ENCODE results near the gene TBC1D21.

The TBC1D21 gene

DNA sequence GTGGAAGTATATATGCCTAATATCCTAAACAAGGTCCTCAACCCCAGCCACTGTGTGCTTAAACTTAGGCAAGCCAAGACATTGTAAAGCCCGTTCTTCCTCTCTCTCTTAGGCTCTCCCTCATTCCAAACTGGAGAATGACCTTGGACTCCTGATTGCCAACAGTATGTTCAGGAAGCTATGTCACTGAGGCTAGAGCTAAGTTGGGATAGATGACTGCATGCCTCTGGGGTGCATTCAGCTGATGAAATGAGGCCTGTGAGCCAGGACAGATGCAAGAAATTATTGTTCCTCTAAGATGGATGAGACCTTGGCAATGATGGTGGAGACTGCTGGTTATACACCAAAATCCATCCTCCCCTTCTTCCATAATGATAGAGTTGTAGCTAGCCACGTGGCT lies 27.9 kb upstream of the TBC1D21 start:
- Histone ChIP-seq H3K36me3 (ENCODE audit: control insufficient read depth in 2 of 2, insufficient read depth in 1 of 2, low read length in 2 of 2) (no peaks in the 10 kb centered on the region), H3K27ac (ENCODE audit: extremely low read depth, low read depth, low read length) (no peak overlapping the region), H3K4me3 (ENCODE audit: low read depth, low read length) (no peak overlapping the region), H3K4me1 (ENCODE audit: control insufficient read depth, insufficient read depth, low read length) (no peaks in the 10 kb centered on the region), H3K9me3 (ENCODE audit: control insufficient read depth, insufficient read depth, low read depth, low read length) (no peaks in the 10 kb centered on the region)
- POLR2A ChIA-PET, result no interaction called here
- CTCF ChIA-PET, result interaction anchor here (0.6 to 1.0 kb wide), 3 partner anchors 28 to 35 kb away, joined by 3 to 5 read pairs (median 4); no protein-coding TSS in a partner anchor
- TF ChIP-seq ZFP41 (tag by site-specific recombination; IDR thresholded peaks at IDR 0.05; ENCODE audit: borderline replicate concordance), result no peak
- TF ChIP-seq, protein P1, sequence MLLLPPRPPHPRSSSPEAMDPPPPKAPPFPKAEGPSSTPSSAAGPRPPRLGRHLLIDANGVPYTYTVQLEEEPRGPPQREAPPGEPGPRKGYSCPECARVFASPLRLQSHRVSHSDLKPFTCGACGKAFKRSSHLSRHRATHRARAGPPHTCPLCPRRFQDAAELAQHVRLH (tag by site-specific recombination; IDR thresholded peaks at IDR 0.05), result no peak
- no peak for TF ChIP-seq ZNF214 (tag by site-specific recombination; IDR thresholded peaks at IDR 0.05; ENCODE audit: borderline replicate concordance)
- TF ChIP-seq ZNF132 (tag by site-specific recombination; IDR thresholded peaks at IDR 0.05; ENCODE audit: borderline replicate concordance), result no peak
- TF ChIP-seq ZNF24 (tag by site-specific recombination; IDR thresholded peaks at IDR 0.05), result no peak
- TF ChIP-seq, protein P2, sequence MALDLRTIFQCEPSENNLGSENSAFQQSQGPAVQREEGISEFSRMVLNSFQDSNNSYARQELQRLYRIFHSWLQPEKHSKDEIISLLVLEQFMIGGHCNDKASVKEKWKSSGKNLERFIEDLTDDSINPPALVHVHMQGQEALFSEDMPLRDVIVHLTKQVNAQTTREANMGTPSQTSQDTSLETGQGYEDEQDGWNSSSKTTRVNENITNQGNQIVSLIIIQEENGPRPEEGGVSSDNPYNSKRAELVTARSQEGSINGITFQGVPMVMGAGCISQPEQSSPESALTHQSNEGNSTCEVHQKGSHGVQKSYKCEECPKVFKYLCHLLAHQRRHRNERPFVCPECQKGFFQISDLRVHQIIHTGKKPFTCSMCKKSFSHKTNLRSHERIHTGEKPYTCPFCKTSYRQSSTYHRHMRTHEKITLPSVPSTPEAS (tag by site-specific recombination; IDR thresholded peaks at IDR 0.05), result no peak
- no peak for TF ChIP-seq ZNF473 (tag by site-specific recombination; IDR thresholded peaks at IDR 0.05)

- Histone ChIP-seq H3K4me1 (ENCODE audit: control insufficient read depth, insufficient read depth, low read length) (no peaks in the 10 kb centered on the region), H3K4me3 (ENCODE audit: low read depth, low read length) (no peak overlapping the region), H3K27ac (ENCODE audit: extremely low read depth, low read depth, low read length) (no peak overlapping the region), H3K9me3 (ENCODE audit: control insufficient read depth, insufficient read depth, low read depth, low read length) (no peaks in the 10 kb centered on the region), H3K36me3 (ENCODE audit: control insufficient read depth in 2 of 2, insufficient read depth in 1 of 2, low read length in 2 of 2) (no peaks in the 10 kb centered on the region)
- ChIA-PET POLR2A (no interaction called here), CTCF (interaction anchor here (0.6 to 1.0 kb wide), 3 partner anchors 28 to 106 kb away, joined by 4 to 5 read pairs (median 4); no protein-coding TSS in a partner anchor)
- TF ChIP-seq ZNF626 (tag by site-specific recombination; IDR thresholded peaks at IDR 0.05) (no peak), BCL11A (tag by site-specific recombination; IDR thresholded peaks at IDR 0.05; ENCODE audit: low read depth) (no peak), ZNF292 (tag by site-specific recombination; IDR thresholded peaks at IDR 0.05; ENCODE audit: borderline replicate concordance, low read depth) (no peak), ZNF76 (tag by site-specific recombination; IDR thresholded peaks at IDR 0.05; ENCODE audit: borderline replicate concordance, low read depth) (no peak), ZNF311 (tag by site-specific recombination; IDR thresholded peaks at IDR 0.05; ENCODE audit: borderline replicate concordance) (no peak), FEZF1 (tag by site-specific recombination; IDR thresholded peaks at IDR 0.05) (no peak)
Measured at GRCh38 chr15:73845907-73846306, 27.5 kb upstream of the TBC1D21 start.

DNA sequence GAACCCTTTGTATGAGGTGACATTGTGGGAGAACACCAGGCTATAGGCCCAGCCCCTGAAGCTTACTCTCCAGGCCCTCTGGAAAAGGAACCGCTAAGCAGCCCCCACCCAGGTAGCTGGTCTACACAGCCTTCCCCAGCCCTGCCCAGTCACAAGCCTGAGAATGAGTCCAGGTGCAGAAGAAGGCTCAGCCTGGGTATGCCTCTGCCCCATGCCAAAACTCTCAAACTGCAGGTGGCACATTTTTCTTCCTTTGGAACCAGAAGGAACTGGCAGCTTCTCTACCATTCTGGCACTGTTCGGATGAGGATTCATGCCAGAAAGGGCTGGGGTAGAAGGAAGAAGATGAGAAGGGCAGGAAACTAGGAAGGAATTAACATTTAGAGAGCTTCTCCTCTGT lies 23.7 kb upstream of the TBC1D21 start:
- ChIA-PET POLR2A (no interaction called here), CTCF (interaction anchor here (0.6 to 0.8 kb wide), 3 partner anchors 31 to 172 kb away, joined by 3 to 5 read pairs (median 3); no protein-coding TSS in a partner anchor)
- Histone ChIP-seq H3K4me1 (ENCODE audit: control insufficient read depth, insufficient read depth, low read length) (no peaks in the 10 kb centered on the region), H3K4me3 (ENCODE audit: low read depth, low read length) (no peak overlapping the region), H3K27ac (ENCODE audit: extremely low read depth, low read depth, low read length) (no peak overlapping the region), H3K9me3 (ENCODE audit: control insufficient read depth, insufficient read depth, low read depth, low read length) (no peaks in the 10 kb centered on the region), H3K36me3 (ENCODE audit: control insufficient read depth in 2 of 2, insufficient read depth in 1 of 2, low read length in 2 of 2) (no peaks in the 10 kb centered on the region)
- no peak for TF ChIP-seq ZNF341 (tag by site-specific recombination; IDR thresholded peaks at IDR 0.05; ENCODE audit: low read depth)

GRCh38 chr15:73850228-73850627 lies 23.1 kb upstream of the TBC1D21 start:
- TF ChIP-seq, protein P3, sequence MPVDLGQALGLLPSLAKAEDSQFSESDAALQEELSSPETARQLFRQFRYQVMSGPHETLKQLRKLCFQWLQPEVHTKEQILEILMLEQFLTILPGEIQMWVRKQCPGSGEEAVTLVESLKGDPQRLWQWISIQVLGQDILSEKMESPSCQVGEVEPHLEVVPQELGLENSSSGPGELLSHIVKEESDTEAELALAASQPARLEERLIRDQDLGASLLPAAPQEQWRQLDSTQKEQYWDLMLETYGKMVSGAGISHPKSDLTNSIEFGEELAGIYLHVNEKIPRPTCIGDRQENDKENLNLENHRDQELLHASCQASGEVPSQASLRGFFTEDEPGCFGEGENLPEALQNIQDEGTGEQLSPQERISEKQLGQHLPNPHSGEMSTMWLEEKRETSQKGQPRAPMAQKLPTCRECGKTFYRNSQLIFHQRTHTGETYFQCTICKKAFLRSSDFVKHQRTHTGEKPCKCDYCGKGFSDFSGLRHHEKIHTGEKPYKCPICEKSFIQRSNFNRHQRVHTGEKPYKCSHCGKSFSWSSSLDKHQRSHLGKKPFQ (tag by site-specific recombination; IDR thresholded peaks at IDR 0.05), result no peak
- no peak overlapping the region for H3K4me3 ChIP-seq (ENCODE audit: low read depth, low read length)
- no peaks in the 10 kb centered on the region for H3K9me3 ChIP-seq (ENCODE audit: control insufficient read depth, insufficient read depth, low read depth, low read length)
- H3K36me3 ChIP-seq (ENCODE audit: control insufficient read depth in 2 of 2, insufficient read depth in 1 of 2, low read length in 2 of 2), result no peaks in the 10 kb centered on the region
- ChIA-PET CTCF (interaction anchor here (0.6 to 0.8 kb wide), 2 partner anchors 145 to 173 kb away, joined by 3 read pairs; no protein-coding TSS in a partner anchor), POLR2A (no interaction called here)
- H3K27ac ChIP-seq (ENCODE audit: extremely low read depth, low read depth, low read length), result no peak overlapping the region
- H3K4me1 ChIP-seq (ENCODE audit: control insufficient read depth, insufficient read depth, low read length), result no peaks in the 10 kb centered on the region

Measured in HEK293 (cell line).